Measurements from ENCODE around the gene MAN1A2.

DNA sequence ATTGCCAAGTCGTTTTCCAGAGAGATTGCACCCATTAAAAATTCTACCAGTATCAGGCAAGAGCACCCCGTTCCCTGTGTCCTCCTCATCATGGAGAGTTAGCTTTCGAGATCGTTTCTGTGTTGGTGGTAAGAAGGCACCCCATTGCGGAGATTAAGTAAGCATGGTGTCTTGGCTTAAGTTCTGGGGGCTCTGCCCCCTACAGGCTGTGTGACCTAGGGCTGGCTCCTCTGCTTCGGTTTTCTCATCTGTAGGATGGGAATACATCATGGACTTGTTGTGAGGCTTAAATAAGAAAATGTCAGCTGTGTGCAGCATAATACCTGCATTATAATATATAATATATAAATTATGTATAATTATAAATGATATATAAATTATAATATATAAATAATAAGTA is 201.8 kb downstream of the MAN1A2 start:
- TF ChIP-seq, protein P1, sequence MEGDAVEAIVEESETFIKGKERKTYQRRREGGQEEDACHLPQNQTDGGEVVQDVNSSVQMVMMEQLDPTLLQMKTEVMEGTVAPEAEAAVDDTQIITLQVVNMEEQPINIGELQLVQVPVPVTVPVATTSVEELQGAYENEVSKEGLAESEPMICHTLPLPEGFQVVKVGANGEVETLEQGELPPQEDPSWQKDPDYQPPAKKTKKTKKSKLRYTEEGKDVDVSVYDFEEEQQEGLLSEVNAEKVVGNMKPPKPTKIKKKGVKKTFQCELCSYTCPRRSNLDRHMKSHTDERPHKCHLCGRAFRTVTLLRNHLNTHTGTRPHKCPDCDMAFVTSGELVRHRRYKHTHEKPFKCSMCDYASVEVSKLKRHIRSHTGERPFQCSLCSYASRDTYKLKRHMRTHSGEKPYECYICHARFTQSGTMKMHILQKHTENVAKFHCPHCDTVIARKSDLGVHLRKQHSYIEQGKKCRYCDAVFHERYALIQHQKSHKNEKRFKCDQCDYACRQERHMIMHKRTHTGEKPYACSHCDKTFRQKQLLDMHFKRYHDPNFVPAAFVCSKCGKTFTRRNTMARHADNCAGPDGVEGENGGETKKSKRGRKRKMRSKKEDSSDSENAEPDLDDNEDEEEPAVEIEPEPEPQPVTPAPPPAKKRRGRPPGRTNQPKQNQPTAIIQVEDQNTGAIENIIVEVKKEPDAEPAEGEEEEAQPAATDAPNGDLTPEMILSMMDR (IDR thresholded peaks at IDR 0.05) = no peak
- TF ChIP-seq POLR2AphosphoS5 (IDR thresholded peaks at IDR 0.05) = no peak
- no peak for TF ChIP-seq POLR2A (IDR thresholded peaks at IDR 0.05)
- TF ChIP-seq EP300 (IDR thresholded peaks at IDR 0.05) = no peak
